Endothelial cell of umbilical vein (primary cell): Measurements from ENCODE around the gene SMIM41. TPM values are rescaled to one million over a fixed set of nuclear protein-coding genes. Genes with fewer than 3 reads are reported as not detected.

Source experiments
- BruUV-seq: library from RNA; stranded (reverse); fragments of 400-500 nt; replicated peaks from 2 replicates; lab custom pipeline; 2021; lab: Mats Ljungman, UMichigan
- CTCF ChIA-PET: fragments of 300-600, 350-600 bp; sonication (Branson Sonifier 250); formaldehyde crosslinking; loops from one replicate; lab custom pipeline; 2021; ENCODE audit warnings: antibody characterized with exemption, inconsistent platforms; lab: Charles Lee
- POLR2A ChIA-PET: fragments of 300-600, 350-600 bp; sonication (Branson Sonifier 250); formaldehyde crosslinking; loops from one replicate; lab custom pipeline; 2021; ENCODE audit warnings: antibody characterized with exemption, inconsistent platforms; lab: Charles Lee
- DNase-seq: peaks from one replicate; pipeline ENCODE4 v3.0.0-alpha.2; 2011; ENCODE audit warnings: low read depth, low spot score
- FAIRE-seq: peaks from 2 replicates; lab custom pipeline; 2011; peaks lifted over from hg19 to GRCh38; lab: Jason Lieb, UNC
- H2AFZ ChIP-seq: 2 replicates; pipeline ENCODE4 v1.6.0; 2012; ENCODE audit warnings: low read depth, low read length, control low read depth, inconsistent platforms
- H3K27ac ChIP-seq: 2 replicates; pipeline ENCODE4 v1.5.1; 2011; ENCODE audit warnings: low read depth, mild to moderate bottlenecking, control low read depth, low read length, moderate library complexity; ENCODE audit not compliant: insufficient read depth
- H3K27me3 ChIP-seq, 2 experiments: 2 replicates each; pipeline versions ENCODE4 v1.6.0 to v1.6.1; 2011; ENCODE audit warnings: low read length in 2 of 2, mixed read lengths in 1 of 2; ENCODE audit not compliant: control insufficient read depth in 2 of 2, insufficient read depth in 2 of 2
- H3K36me3 ChIP-seq, 2 experiments: 2 replicates in 1 of 2; 3 replicates in 1 of 2; pipeline ENCODE4 v1.5.1; 2011; ENCODE audit warnings: low read length in 2 of 2, mild to moderate bottlenecking in 1 of 2, moderate library complexity in 1 of 2; ENCODE audit not compliant: control insufficient read depth in 2 of 2, insufficient read depth in 2 of 2; ENCODE audit errors: extremely low read depth in 1 of 2
- H3K4me1 ChIP-seq: 3 replicates; pipeline ENCODE4 v1.5.1; 2011; ENCODE audit warnings: mild to moderate bottlenecking, low read length; ENCODE audit not compliant: control insufficient read depth, insufficient read depth; ENCODE audit errors: extremely low read depth
- H3K4me2 ChIP-seq: 2 replicates; pipeline ENCODE4 v1.6.1; 2011; ENCODE audit warnings: low read length, control low read depth, mixed read lengths; ENCODE audit not compliant: insufficient read depth
- H3K4me3 ChIP-seq, 3 experiments: fragments of 200-600 bp in 1 of 3; sonication (generic), shearing (Covaris generic) in 1 of 3; replicated peaks in 1 of 3; 2 replicates each; pipeline ENCODE4 v1.5.1; 2011 to 2016; ENCODE audit warnings: control low read depth in 3 of 3, low read length in 3 of 3, mild to moderate bottlenecking in 2 of 3, inconsistent platforms in 1 of 3, low read depth in 1 of 3, moderate library complexity in 1 of 3; ENCODE audit not compliant: insufficient read depth in 1 of 3
- H3K79me2 ChIP-seq: 2 replicates; pipeline ENCODE4 v1.6.0; 2012; ENCODE audit warnings: low read length, inconsistent platforms; ENCODE audit not compliant: control insufficient read depth, insufficient read depth
- H3K9ac ChIP-seq: replicated peaks from 2 replicates; pipeline ENCODE3; 2011; ENCODE audit warnings: low read length, control low read depth; ENCODE audit not compliant: insufficient read depth; ENCODE audit errors: extremely low read depth
- H3K9me1 ChIP-seq: replicated peaks from 3 replicates; pipeline ENCODE4 v1.6.0; 2011; ENCODE audit warnings: mild to moderate bottlenecking, low read length; ENCODE audit not compliant: control insufficient read depth, insufficient read depth; ENCODE audit errors: extremely low read depth
- H3K9me3 ChIP-seq: replicated peaks from 2 replicates; pipeline ENCODE4 v1.5.1; 2012; ENCODE audit warnings: low read length, inconsistent platforms; ENCODE audit not compliant: control insufficient read depth, insufficient read depth
- H4K20me1 ChIP-seq: replicated peaks from 2 replicates; pipeline ENCODE3; 2011; ENCODE audit warnings: mild to moderate bottlenecking, low read length; ENCODE audit not compliant: control insufficient read depth, insufficient read depth; ENCODE audit errors: extremely low read depth
- EZH2 ChIP-seq: IDR thresholded peaks from 2 replicates; pipeline ENCODE4 v1.6.1; 2012; ENCODE audit warnings: borderline replicate concordance, low read depth, mild to moderate bottlenecking, moderate library complexity, low read length, inconsistent platforms; ENCODE audit not compliant: severe bottlenecking
- JUN ChIP-seq: IDR thresholded peaks from 2 replicates; pipeline ENCODE4 v1.6.1; 2011; ENCODE audit warnings: borderline replicate concordance, low read depth; ENCODE audit not compliant: insufficient read length, insufficient read depth
- MYC ChIP-seq: IDR thresholded peaks from one replicate; pipeline ENCODE4 v1.6.1; 2011; ENCODE audit warnings: mild to moderate bottlenecking, low read depth, low read length
- POLR2A ChIP-seq: IDR thresholded peaks from 2 replicates; pipeline ENCODE4 v1.6.1; 2012; ENCODE audit warnings: low read depth, mild to moderate bottlenecking, control low read depth, low read length
- dilution Hi-C: fragments of 300-500 bp; cut with MboI; formaldehyde crosslinking; loops from one replicate; pipeline ENCODE4 v1.15.0; 2019; ENCODE audit warnings: low sequenced_read_pairs; ENCODE audit not compliant: extremely low pct_ligation_motif_present
- intact Hi-C: fragments of 100-400 bp; cut with micrococcal nuclease; formaldehyde crosslinking; loops from one replicate; pipeline ENCODE4 v1.10.0; 2022
- polyA plus RNA-seq, 4 experiments: library from polyadenylated mRNA; depleted of rRNA in 3 of 4; stranded (reverse) in 3 of 4; unstranded in 1 of 4; fragments of >200 nt; gene quantifications; 2 replicates each; pipeline versions ENCODE4 v1.2.1 to v1.2.3, GENCODE V29; 2011 to 2012; ENCODE audit warnings: missing spikeins in 1 of 4
- total RNA-seq: library from RNA; stranded (reverse); gene quantifications from 2 replicates; pipeline ENCODE4 v1.2.3, GENCODE V29; 2021

The SMIM41 gene
- total and polyA plus RNA-seq, 2 donors (not counting 3 experiments of a cell fraction or from before 2014, with no cell fraction given) = not detected

DNA sequence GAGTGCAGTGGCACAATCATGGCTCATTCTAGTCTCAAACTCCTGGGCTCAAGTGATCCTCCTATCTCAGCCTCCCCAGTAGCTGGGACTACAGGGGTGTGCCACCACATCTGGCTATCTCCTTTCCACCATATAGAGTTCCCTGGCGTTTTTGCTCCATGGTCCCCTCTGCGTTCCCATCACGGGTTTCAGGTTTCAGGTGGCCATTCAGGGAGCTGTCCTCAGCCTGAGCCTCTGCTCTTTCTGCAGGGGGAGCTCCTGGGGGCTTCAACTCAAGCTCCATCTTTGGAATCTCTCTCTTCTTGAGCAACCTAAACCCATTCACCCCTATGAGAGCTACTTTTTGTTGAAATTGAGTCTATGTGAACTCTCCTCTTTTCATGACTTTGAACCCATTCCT lies 11.6 kb downstream of the SMIM41 start:
- ChIA-PET CTCF (interaction anchor here (0.6 to 2.2 kb wide), 7 partner anchors 9 to 87 kb away, joined by 3 to 13 read pairs (median 4); no protein-coding TSS in a partner anchor), POLR2A (no interaction called here)
- H3K9me1 ChIP-seq = no peaks in the 10 kb centered on the region
- FAIRE-seq (no peak), DNase-seq (no peak)
- dilution Hi-C loops (no loop called here), intact Hi-C loops (no loop called here)
- H4K20me1 ChIP-seq = no peaks in the 10 kb centered on the region
- H3K36me3 ChIP-seq = no peaks in the 10 kb centered on the region
- BruUV-seq = no TSS peak
- H3K4me2 ChIP-seq = no peak overlapping the region
- H3K9me3 ChIP-seq = no peaks in the 10 kb centered on the region
- H3K79me2 ChIP-seq = no peaks in the 10 kb centered on the region
- H3K27ac ChIP-seq = no peak overlapping the region
- H3K27me3 ChIP-seq = peaks cover 17% of the 10 kb centered on the region in 2 experiments
- no peak overlapping the region for H3K9ac ChIP-seq
- no peaks in the 10 kb centered on the region for H3K4me1 ChIP-seq
- H2AFZ ChIP-seq = no peak overlapping the region
- TF ChIP-seq MYC (no peak), EZH2 (no peak), POLR2A (no peak)
- H3K4me3 ChIP-seq = no peak overlapping the region

DNA sequence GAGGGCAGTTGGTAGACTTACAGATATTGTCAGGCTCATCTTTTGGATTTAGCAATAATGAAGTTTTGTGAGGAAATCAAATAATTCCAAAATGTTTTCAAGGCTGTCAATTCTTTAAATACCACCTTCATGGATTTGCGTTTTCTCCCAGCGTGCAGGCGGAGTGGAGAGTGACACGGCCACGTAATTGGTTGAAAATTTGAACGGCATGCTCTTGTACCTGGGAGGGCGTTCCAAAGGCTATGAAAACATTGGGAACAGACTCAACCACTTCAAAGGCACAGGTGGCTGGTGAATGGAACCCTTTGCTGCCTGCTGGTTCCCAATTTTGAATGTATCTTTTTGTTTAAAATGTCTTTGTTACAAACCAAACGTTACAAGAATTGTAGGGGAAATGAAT lies 12.4 kb downstream of the SMIM41 start:
- Histone ChIP-seq H3K9me3 (no peaks in the 10 kb centered on the region), H3K36me3 (no peaks in the 10 kb centered on the region), H3K4me3 (no peak overlapping the region), H3K9ac (no peak overlapping the region), H3K4me2 (no peak overlapping the region), H3K9me1 (no peaks in the 10 kb centered on the region), H3K27ac (no peak overlapping the region), H2AFZ (no peak overlapping the region), H4K20me1 (no peaks in the 10 kb centered on the region), H3K4me1 (no peaks in the 10 kb centered on the region), H3K79me2 (no peaks in the 10 kb centered on the region), H3K27me3 (peaks cover 17% of the 10 kb centered on the region in 2 experiments)
- ChIA-PET CTCF (interaction anchor here (1.0 to 2.2 kb wide), 5 partner anchors 9 to 66 kb away, joined by 3 to 13 read pairs (median 6); no protein-coding TSS in a partner anchor), POLR2A (no interaction called here)
- FAIRE-seq (no peak), DNase-seq (no peak)
- BruUV-seq = no TSS peak
- intact Hi-C loops (no loop called here), dilution Hi-C loops (no loop called here)
- TF ChIP-seq MYC = no peak
- TF ChIP-seq JUN = no peak
